ENCODE measurements around the gene RAD52.

DNA sequence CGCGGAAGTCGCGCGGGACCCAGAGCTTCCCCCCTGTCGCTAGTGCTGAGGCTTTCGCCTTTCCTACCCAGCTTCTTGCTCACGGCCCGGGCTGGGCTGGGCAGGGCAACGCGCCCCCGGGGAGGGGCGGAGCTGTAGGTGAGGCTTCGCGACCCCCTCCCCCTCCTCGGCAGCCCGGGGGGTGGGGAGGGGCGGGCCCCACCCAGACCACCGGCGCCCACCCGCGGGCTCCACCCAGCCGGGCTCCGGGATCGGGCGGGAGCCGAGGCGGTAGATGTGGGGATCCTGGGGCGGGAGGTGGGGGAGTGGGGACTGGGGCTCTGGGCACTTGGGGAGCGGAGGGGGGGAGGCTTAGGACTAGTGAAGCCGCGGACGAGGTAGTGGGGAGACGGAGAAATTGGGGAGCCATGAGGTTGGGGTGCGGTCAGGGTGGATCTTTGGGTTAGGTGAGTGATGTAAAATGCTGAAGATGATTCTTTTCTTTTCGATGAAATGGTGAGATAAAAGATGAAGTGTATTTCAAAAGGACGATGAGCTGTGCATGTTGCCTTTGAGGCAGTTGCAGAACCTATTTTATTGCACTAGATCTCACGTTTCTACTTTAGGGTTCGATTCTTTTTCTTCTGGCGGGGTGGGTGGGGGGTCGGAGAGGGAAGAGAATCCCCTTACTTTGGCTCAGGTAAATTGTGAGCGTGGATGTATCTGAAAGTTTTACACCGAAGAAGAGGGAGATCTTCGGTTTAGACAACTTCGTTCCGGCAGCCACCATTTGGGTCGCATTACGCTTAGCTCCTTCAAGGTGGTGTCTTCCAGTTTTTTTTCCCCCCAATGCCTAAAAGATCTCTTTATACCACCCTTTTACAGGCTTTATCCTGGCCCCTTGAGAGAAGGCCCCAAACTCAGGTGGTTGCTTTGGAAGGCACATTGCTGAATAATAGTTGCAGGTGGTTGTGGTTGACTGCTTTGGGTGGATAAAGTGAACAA, 42.1 kb upstream of the RAD52 start:
- no peak for TF ChIP-seq POLR2A (IDR thresholded peaks at IDR 0.05; ENCODE audit: low read length)
- TF ChIP-seq GATA1 (IDR thresholded peaks at IDR 0.05; ENCODE audit: low read depth, low read length): no peak
